ENCODE results near the gene GFI1. TPM values are rescaled to one million over a fixed set of nuclear protein-coding genes. Genes with fewer than 3 reads are reported as not detected.

GFI1 gene
- total RNA-seq, 2 experiments from 2014 or later = 79.7 to 85.0 TPM

DNA sequence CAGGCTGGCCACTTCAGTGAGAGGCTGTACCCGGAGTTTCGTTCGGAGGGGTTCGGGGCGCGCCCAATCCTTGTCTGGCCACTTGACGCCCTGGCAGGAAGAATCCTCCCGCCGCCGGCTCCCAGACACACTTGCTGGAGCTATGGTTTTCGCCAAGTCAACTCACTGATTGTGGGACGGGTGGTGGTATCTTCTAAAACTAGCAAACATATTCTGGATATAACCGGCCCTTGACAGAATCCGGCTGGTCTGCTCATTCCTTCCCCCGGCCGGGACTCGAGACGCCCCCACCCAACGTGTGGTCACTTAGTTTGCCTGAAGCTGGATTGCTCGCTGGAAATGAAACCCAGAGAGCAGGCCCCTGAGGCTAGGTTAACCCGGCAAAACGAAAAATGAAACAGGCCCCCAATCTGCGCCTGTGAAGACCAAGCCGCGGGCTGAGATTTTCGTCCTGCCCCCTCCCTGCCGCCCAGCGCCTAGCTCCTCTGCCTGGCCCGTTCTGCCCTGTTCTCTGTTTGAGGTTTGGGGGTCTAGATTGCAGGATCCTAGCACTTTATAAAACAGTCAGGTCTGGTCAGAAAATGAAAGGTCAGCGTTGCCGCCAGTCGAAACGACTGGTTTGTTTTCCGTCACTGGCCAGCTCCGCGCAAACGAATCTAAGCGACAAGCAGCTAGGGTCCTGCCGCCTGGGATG is 4.6 kb downstream of the GFI1 start:
- Mint-ChIP-seq H3K4me3 (peak overlapping the region; percentile 94), H3K27ac (peak overlapping the region; percentile 97), H3K27me3 (peaks cover 6% of the 10 kb centered on the region), H3K36me3 (peaks cover 65% of the 10 kb centered on the region), H3K4me1 (peaks cover 36% of the 10 kb centered on the region), H3K9me3 (no peaks in the 10 kb centered on the region)
- no peak for DNase-seq

GRCh38 chr1:92481599-92481925 is 5.2 kb downstream of the GFI1 start:
- Mint-ChIP-seq H3K27me3 (peaks cover 6% of the 10 kb centered on the region), H3K4me1 (peaks cover 41% of the 10 kb centered on the region), H3K27ac (peak overlapping the region; percentile 29), H3K36me3 (peaks cover 71% of the 10 kb centered on the region), H3K9me3 (no peaks in the 10 kb centered on the region), H3K4me3 (peak overlapping the region; percentile 94)
- no peak for DNase-seq

- peaks cover 47% of the 10 kb centered on the region for H3K4me1 Mint-ChIP-seq
- peaks cover 6% of the 10 kb centered on the region for H3K27me3 Mint-ChIP-seq
- H3K9me3 Mint-ChIP-seq = no peaks in the 10 kb centered on the region
- peak overlapping the region; percentile 94 for H3K4me3 Mint-ChIP-seq
- peak overlapping the region; percentile 29 for H3K27ac Mint-ChIP-seq
- no peak for DNase-seq
- H3K36me3 Mint-ChIP-seq = peaks cover 76% of the 10 kb centered on the region
Measured at GRCh38 chr1:92480813-92481598, 5.7 kb downstream of the GFI1 start.

- peak overlapping the region; percentile 55 for H3K4me3 Mint-ChIP-seq
- H3K4me1 Mint-ChIP-seq = peaks cover 54% of the 10 kb centered on the region
- H3K36me3 Mint-ChIP-seq = peaks cover 83% of the 10 kb centered on the region
- DNase-seq = no peak
- H3K27me3 Mint-ChIP-seq = peaks cover 6% of the 10 kb centered on the region
- no peaks in the 10 kb centered on the region for H3K9me3 Mint-ChIP-seq
- no peak overlapping the region for H3K27ac Mint-ChIP-seq
Measured at GRCh38 chr1:92480200-92480812, 6.4 kb downstream of the GFI1 start.

- Mint-ChIP-seq H3K27ac (peak overlapping the region; percentile 73), H3K27me3 (peaks cover 6% of the 10 kb centered on the region), H3K4me3 (peak overlapping the region; percentile 55), H3K4me1 (peaks cover 61% of the 10 kb centered on the region), H3K36me3 (peaks cover 86% of the 10 kb centered on the region), H3K9me3 (no peaks in the 10 kb centered on the region)
- no peak for DNase-seq
Measured at GRCh38 chr1:92479587-92479986, 7.1 kb downstream of the GFI1 start.

GRCh38 chr1:92478393-92478792 is 8.3 kb downstream of the GFI1 start:
- Mint-ChIP-seq H3K4me1 (peaks cover 70% of the 10 kb centered on the region), H3K4me3 (peak overlapping the region; percentile 65)
- no peak for DNase-seq

DNA sequence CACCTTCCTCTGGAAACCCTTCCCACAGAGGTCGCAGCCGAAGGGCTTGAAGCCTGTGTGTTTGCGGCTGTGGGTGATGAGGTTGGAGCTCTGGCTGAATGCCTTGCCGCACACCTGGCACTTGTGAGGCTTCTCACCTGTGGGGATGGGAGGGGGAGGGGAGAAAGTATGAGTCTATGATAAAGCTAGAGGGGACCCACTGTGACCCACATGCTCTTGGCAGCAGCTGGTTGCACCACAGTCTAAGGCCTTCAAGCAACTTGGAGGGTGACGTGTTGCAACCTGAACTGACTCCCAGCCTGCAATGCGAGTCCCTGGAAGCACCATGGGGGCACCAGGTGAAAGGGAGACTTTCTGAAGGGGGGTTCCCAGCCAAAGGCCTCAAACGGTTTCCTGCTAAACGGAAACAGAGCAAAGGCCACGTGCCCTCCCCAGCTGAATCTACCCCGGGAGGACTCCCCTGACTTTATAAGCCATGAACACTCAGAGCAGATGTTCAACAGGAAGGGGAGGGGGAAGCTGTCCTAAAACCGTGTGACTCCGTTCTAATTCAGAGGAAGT is 10.6 kb downstream of the GFI1 start:
- DNase-seq = peak; percentile 71
- H3K27ac Mint-ChIP-seq = peak overlapping the region; percentile 90
- H3K4me3 Mint-ChIP-seq = peak overlapping the region; percentile 57
- H3K27me3 Mint-ChIP-seq = no peaks in the 10 kb centered on the region
- H3K4me1 Mint-ChIP-seq = peaks cover 66% of the 10 kb centered on the region
- H3K36me3 Mint-ChIP-seq = peaks cover 76% of the 10 kb centered on the region
- no peaks in the 10 kb centered on the region for H3K9me3 Mint-ChIP-seq

More at GRCh38 chr1:92478393-92478792, 8.3 kb downstream of the GFI1 start:
- H3K36me3 Mint-ChIP-seq = peaks cover 83% of the 10 kb centered on the region
- peak overlapping the region; percentile 73 for H3K27ac Mint-ChIP-seq
- H3K9me3 Mint-ChIP-seq = no peaks in the 10 kb centered on the region
- no peaks in the 10 kb centered on the region for H3K27me3 Mint-ChIP-seq

GRCh38 chr1:92475029-92475428 is 11.7 kb downstream of the GFI1 start:
- H3K4me3 Mint-ChIP-seq = peak overlapping the region; percentile 18
- no peak for DNase-seq
- peak overlapping the region; percentile 90 for H3K27ac Mint-ChIP-seq
- H3K4me1 Mint-ChIP-seq = peaks cover 72% of the 10 kb centered on the region
- no peaks in the 10 kb centered on the region for H3K27me3 Mint-ChIP-seq
- peaks cover 83% of the 10 kb centered on the region for H3K36me3 Mint-ChIP-seq
- no peaks in the 10 kb centered on the region for H3K9me3 Mint-ChIP-seq

- DNase-seq = no peak
- Mint-ChIP-seq H3K27ac (peak overlapping the region; percentile 90), H3K36me3 (peaks cover 78% of the 10 kb centered on the region), H3K4me3 (peak overlapping the region; percentile 26), H3K4me1 (peaks cover 69% of the 10 kb centered on the region), H3K9me3 (no peaks in the 10 kb centered on the region), H3K27me3 (no peaks in the 10 kb centered on the region)
Measured at GRCh38 chr1:92473781-92474495, 12.8 kb downstream of the GFI1 start.

DNA sequence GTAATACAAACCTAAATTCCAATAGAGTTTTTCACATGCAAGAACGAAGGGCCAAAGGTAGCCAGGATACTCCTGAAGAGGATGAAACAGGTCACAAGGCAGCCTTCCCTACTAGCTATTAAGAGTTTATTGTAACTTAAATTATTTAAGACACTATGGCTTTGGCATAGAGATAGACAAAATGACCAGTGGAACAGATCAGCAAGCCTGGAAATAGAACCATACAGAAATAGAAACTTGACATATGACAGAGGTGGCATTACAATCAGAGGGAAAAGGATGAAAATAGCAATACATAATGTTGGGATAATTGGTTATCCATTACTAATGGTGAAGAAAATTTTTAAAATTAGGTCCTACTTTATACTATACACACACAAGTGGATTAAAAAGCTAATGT is 16.5 kb downstream of the GFI1 start:
- DNase-seq = no peak
- Mint-ChIP-seq H3K4me3 (no peak overlapping the region), H3K9me3 (no peaks in the 10 kb centered on the region), H3K36me3 (peaks cover 55% of the 10 kb centered on the region), H3K27me3 (no peaks in the 10 kb centered on the region), H3K27ac (no peak overlapping the region), H3K4me1 (peaks cover 51% of the 10 kb centered on the region)

- no peaks in the 10 kb centered on the region for H3K9me3 Mint-ChIP-seq
- H3K27ac Mint-ChIP-seq = no peak overlapping the region
- H3K36me3 Mint-ChIP-seq = peaks cover 36% of the 10 kb centered on the region
- H3K4me1 Mint-ChIP-seq = peaks cover 53% of the 10 kb centered on the region
- no peak for DNase-seq
- H3K27me3 Mint-ChIP-seq = no peaks in the 10 kb centered on the region
- no peak overlapping the region for H3K4me3 Mint-ChIP-seq
Measured at GRCh38 chr1:92466683-92467352, 19.9 kb downstream of the GFI1 start.

DNA sequence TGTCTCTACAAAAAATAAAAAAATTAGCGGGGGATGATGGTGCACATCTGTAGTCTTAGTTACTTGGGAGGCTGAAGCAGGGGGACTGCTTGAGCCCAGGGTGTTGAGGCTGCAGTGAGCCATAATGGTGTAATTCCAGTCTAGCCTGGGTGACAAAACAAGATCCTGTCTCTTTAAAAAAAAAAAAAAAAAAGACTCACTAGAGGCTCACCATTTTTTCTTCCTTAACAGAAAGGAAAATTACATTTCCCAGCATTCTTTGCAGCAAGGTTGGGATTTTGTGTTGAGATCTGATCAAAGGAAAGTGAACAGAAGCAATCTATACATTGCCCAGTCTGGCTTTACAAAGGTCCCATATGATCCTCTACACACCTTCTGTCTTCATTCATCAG is 21.5 kb downstream of the GFI1 start:
- H3K36me3 Mint-ChIP-seq = peaks cover 24% of the 10 kb centered on the region
- no peak overlapping the region for H3K4me3 Mint-ChIP-seq
- H3K27ac Mint-ChIP-seq = peak overlapping the region; percentile 52
- no peaks in the 10 kb centered on the region for H3K27me3 Mint-ChIP-seq
- H3K4me1 Mint-ChIP-seq = peaks cover 56% of the 10 kb centered on the region
- H3K9me3 Mint-ChIP-seq = no peaks in the 10 kb centered on the region
- no peak for DNase-seq

DNA sequence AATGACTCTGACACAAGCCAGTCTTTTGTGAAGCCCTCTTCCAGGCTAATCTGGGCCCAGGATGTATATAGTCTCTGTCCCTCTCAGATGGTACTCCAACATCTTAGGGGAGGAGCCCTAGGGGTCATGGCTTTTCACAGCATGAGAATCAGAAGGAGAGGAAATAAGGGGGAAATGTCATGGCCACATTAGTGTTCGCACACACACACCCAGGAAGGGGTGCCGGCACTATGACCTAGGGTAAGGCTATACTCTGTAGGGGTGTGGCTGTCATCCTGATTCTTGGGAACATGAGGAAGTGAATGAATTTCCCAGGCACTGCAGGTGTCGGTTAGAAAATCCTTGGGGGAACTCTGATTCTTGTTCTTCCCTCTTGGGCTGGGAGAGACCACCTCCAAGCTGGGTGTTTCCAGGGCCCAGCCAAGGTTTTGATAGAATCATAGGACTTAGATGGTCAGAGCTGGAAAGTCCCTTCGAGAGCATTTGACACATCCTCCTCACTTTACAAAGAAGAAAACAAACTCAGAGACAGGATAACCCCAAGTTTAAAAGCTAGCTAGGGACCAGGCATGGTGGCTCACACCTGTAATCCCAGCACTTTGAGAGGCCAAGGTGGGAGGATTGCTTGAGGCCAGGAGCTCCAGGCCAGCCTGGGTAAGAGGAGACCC is 22.0 kb downstream of the GFI1 start:
- Mint-ChIP-seq H3K4me1 (peaks cover 57% of the 10 kb centered on the region), H3K4me3 (peak overlapping the region; percentile 10), H3K27me3 (no peaks in the 10 kb centered on the region), H3K36me3 (peaks cover 21% of the 10 kb centered on the region), H3K27ac (peak overlapping the region; percentile 52), H3K9me3 (no peaks in the 10 kb centered on the region)
- DNase-seq = no peak
